Measurements from ENCODE around the gene ULK1.

DNA sequence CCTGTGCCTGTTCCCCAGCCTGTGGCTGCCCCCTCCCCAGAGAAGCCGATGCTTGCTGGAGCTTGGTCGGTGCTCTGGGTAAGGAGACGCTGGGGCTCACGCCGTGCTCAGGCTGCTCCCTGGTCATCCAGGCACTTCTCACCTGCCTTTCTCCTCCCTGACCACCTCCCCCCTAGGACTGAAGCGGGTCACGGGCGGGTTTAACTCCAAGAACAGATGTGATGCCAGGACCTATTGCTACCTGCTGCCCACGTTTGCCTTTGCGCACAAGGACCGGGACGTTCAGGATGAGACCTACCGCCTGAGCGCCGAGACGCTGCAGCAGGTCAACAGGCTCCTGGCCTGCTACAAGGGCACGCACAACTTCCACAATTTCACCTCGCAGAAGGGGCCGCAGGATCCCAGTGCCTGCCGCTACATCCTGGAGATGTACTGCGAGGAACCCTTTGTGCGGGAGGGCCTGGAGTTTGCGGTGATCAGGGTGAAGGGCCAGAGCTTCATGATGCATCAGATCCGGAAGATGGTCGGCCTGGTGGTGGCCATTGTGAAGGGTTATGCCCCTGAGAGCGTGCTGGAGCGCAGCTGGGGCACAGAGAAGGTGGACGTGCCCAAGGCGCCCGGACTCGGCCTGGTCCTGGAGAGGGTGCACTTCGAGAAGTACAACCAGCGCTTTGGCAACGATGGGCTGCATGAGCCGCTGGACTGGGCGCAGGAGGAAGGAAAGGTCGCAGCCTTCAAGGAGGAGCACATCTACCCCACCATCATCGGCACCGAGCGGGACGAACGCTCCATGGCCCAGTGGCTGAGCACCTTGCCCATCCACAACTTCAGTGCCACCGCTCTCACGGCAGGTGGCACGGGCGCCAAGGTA is 46.9 kb downstream of the ULK1 start:
- TF ChIP-seq POLR2AphosphoS5 (IDR thresholded peaks at IDR 0.05) = no peak
- TF ChIP-seq EP300 (conservative IDR thresholded peaks at IDR 0.05; ENCODE audit: poor library complexity, severe bottlenecking) = no peak
- TF ChIP-seq, protein P1, sequence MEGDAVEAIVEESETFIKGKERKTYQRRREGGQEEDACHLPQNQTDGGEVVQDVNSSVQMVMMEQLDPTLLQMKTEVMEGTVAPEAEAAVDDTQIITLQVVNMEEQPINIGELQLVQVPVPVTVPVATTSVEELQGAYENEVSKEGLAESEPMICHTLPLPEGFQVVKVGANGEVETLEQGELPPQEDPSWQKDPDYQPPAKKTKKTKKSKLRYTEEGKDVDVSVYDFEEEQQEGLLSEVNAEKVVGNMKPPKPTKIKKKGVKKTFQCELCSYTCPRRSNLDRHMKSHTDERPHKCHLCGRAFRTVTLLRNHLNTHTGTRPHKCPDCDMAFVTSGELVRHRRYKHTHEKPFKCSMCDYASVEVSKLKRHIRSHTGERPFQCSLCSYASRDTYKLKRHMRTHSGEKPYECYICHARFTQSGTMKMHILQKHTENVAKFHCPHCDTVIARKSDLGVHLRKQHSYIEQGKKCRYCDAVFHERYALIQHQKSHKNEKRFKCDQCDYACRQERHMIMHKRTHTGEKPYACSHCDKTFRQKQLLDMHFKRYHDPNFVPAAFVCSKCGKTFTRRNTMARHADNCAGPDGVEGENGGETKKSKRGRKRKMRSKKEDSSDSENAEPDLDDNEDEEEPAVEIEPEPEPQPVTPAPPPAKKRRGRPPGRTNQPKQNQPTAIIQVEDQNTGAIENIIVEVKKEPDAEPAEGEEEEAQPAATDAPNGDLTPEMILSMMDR (IDR thresholded peaks at IDR 0.05; ENCODE audit: poor library complexity, severe bottlenecking) = no peak
- TF ChIP-seq TAF1 (IDR thresholded peaks at IDR 0.05; ENCODE audit: low read depth) = no peak
- TF ChIP-seq, protein P2, sequence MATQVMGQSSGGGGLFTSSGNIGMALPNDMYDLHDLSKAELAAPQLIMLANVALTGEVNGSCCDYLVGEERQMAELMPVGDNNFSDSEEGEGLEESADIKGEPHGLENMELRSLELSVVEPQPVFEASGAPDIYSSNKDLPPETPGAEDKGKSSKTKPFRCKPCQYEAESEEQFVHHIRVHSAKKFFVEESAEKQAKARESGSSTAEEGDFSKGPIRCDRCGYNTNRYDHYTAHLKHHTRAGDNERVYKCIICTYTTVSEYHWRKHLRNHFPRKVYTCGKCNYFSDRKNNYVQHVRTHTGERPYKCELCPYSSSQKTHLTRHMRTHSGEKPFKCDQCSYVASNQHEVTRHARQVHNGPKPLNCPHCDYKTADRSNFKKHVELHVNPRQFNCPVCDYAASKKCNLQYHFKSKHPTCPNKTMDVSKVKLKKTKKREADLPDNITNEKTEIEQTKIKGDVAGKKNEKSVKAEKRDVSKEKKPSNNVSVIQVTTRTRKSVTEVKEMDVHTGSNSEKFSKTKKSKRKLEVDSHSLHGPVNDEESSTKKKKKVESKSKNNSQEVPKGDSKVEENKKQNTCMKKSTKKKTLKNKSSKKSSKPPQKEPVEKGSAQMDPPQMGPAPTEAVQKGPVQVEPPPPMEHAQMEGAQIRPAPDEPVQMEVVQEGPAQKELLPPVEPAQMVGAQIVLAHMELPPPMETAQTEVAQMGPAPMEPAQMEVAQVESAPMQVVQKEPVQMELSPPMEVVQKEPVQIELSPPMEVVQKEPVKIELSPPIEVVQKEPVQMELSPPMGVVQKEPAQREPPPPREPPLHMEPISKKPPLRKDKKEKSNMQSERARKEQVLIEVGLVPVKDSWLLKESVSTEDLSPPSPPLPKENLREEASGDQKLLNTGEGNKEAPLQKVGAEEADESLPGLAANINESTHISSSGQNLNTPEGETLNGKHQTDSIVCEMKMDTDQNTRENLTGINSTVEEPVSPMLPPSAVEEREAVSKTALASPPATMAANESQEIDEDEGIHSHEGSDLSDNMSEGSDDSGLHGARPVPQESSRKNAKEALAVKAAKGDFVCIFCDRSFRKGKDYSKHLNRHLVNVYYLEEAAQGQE (IDR thresholded peaks at IDR 0.05; ENCODE audit: borderline replicate concordance) = no peak
